Astrocyte of the spinal cord (primary cell): ENCODE data around the gene GLCCI1.

ENCODE experiments used
- DNase-seq: peaks from one replicate; pipeline ENCODE4 v3.0.0; 2011; ENCODE audit warnings: low read depth, low spot score
- H3K4me3 ChIP-seq: 2 replicates; pipeline ENCODE4 v1.5.1; 2011; ENCODE audit warnings: low read depth, mild to moderate bottlenecking, low read length, moderate library complexity
- in situ Hi-C: cut with HindIII; loops from 2 replicates; pipeline ENCODE4 v1.10.0; 2017; ENCODE audit warnings: low sequenced_read_pairs
- TF ChIP-seq, protein P1 (sequence below): IDR thresholded peaks from 2 replicates; pipeline ENCODE4 v1.5.1; 2012; ENCODE audit warnings: low read depth, mild to moderate bottlenecking, low read length, inconsistent platforms

The GLCCI1 gene

DNA sequence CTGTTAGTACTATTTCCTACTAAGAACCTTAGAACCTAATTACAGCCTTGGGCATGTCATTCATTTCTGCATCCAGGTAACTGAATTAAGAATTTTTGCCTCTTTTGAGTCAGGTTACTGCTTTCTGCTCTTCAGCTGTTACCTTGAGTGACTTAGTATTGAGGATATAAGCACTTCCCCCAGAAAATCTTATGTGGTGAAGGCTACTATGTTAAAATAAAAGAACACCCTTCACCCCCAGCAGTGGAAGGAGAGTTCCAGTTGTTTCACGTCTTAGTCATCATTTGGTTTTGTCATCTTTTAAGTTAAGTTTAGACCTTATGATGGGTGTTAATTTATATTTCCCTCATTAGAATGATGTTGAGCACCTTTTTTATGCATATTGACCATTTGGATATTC is 82.8 kb downstream of the GLCCI1 start:
- in situ Hi-C loops, result no loop called here
- TF ChIP-seq, protein P1, sequence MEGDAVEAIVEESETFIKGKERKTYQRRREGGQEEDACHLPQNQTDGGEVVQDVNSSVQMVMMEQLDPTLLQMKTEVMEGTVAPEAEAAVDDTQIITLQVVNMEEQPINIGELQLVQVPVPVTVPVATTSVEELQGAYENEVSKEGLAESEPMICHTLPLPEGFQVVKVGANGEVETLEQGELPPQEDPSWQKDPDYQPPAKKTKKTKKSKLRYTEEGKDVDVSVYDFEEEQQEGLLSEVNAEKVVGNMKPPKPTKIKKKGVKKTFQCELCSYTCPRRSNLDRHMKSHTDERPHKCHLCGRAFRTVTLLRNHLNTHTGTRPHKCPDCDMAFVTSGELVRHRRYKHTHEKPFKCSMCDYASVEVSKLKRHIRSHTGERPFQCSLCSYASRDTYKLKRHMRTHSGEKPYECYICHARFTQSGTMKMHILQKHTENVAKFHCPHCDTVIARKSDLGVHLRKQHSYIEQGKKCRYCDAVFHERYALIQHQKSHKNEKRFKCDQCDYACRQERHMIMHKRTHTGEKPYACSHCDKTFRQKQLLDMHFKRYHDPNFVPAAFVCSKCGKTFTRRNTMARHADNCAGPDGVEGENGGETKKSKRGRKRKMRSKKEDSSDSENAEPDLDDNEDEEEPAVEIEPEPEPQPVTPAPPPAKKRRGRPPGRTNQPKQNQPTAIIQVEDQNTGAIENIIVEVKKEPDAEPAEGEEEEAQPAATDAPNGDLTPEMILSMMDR, result no peak
- DNase-seq, result no peak
- H3K4me3 ChIP-seq, result no peak overlapping the region

DNA sequence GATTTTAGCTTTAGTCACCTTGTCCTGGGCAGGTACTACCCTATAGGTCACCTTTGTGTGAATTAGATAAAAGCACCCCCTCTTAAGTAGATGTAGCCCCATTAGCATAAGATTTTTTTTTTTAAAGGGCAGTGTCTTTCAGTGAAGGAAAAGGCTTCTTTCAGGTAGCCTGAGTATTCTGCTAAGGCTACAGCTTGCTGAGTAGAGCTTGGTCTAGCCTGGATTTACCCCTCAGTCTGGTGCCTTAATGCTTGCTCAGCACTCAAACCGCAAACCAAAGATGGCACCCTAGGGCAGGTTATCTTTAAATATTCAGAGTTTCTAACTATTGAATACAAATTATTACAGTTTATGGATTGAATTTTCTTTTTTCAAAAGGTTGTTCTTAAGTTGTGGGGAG is 83.4 kb downstream of the GLCCI1 start:
- H3K4me3 ChIP-seq, result no peak overlapping the region
- in situ Hi-C loops, result no loop called here
- TF ChIP-seq, protein P1, result no peak
- DNase-seq, result no peak

DNA sequence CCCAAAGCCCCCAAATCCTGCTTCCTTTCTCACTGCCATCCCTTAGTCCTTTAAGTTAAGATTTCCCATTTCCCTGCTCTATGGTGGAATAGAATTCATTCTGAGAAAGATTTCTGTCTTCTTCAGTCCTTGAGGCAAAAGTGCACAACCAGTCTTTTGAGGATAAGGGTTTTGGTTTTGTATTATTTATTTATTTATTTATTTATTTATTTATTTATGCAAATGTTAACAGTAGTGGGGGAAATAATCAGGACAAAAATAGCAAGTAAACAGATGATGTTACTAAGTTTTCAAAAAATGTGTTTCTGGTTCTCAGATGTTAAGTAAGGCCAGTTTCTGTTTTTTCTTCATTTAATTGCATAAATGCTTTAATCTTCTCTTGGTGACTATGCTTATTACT is 84.2 kb downstream of the GLCCI1 start:
- in situ Hi-C loops, result no loop called here
- no peak overlapping the region for H3K4me3 ChIP-seq
- DNase-seq, result no peak
- TF ChIP-seq, protein P1, result no peak

DNA sequence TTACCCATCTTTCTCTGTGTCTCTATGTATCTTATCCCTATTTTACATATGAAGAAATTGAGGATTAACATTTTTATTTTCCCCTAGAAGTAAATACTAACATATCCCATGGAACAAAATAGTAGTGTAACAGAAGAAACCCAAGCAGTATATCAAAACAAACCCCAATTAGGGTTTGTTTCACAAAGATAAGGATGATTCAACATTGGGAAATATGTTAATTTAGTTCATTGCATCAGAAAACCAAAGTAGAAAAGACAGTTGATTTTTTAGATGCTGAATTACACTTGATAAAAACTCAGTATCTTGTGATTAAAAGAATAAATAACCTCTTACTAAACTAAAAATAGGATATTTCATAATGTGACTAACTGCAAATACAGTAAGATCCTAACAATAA is 87.8 kb downstream of the GLCCI1 start:
- in situ Hi-C loops, result no loop called here
- TF ChIP-seq, protein P1, result no peak
- no peak for DNase-seq
- H3K4me3 ChIP-seq, result no peak overlapping the region

DNA sequence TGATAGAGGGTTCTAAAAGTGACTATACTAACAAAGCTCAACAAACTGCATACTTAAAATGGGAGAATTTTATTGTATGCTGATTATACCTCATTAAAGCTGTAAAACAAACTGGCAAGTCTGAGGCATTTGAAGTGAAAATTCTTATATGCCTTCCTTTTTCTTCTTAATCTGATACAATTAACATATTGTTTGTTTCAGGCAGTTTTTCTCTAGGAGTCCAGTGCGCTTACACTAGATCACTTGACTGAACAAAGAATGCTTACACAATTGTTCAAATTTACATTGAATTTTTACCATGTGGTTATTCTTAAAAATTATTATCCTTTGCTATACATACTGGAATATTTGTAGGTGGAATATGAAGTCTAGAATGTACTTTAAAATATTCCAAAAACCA is 89.0 kb downstream of the GLCCI1 start:
- no peak for DNase-seq
- in situ Hi-C loops, result no loop called here
- TF ChIP-seq, protein P1, result no peak
- no peak overlapping the region for H3K4me3 ChIP-seq

DNA sequence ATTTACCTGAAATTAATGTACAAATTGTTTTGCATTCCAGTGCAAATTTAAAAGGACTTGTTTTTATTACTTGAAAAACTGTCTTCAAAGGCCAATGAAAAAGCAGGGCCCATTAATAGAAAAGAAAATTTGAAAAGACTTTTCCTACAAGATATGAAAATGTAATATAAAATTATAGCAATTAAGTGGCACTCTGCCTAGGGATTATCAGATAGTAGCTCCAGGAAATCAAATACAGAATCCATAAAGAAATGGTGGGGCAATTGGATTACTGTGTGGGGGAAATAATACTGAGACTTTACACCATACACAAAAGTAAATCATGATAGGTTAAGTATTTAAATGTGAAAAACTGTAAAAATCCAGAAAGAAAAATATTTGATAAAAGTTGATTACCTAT is 89.7 kb downstream of the GLCCI1 start:
- in situ Hi-C loops, result no loop called here
- no peak for DNase-seq
- no peak overlapping the region for H3K4me3 ChIP-seq
- TF ChIP-seq, protein P1, result no peak

DNA sequence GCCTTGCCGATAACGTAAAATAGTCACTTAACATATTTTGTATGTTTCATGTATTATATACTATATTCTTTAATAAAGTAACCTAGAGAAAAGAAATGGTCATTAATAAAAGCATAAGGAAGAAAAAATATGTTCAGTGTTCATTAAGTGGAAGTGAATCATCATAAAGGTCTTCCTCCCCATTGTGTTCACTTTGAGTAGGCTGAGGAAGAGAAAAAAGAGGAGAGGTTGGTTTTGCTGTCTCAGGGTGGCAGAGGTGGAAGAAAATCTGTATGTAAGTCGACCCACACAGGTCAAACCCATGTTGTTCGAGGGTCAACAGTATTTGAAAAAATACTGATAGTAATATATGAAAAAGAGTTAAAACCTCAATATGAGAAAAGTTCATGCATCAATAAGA is 90.3 kb downstream of the GLCCI1 start:
- in situ Hi-C loops, result no loop called here
- TF ChIP-seq, protein P1, result no peak
- no peak overlapping the region for H3K4me3 ChIP-seq
- no peak for DNase-seq
